DOHH2 (cell line): ENCODE results near the gene IGFBP3.

Experiments
- H3F3A ChIP-seq: fragments of 200-600 bp; sonication (generic), shearing (Covaris generic); 2 replicates; pipeline ENCODE4 v1.6.0; 2016; ENCODE audit warnings: antibody characterized with exemption, mild to moderate bottlenecking; ENCODE audit not compliant: control insufficient read depth, insufficient read depth
- H3K27ac ChIP-seq: fragments of 200-600 bp; sonication (generic); 2 replicates; pipeline ENCODE4 v1.5.1; 2014; ENCODE audit warnings: low read depth, mild to moderate bottlenecking, low read length, moderate library complexity
- H3K27me3 ChIP-seq: fragments of 200-600 bp; sonication (generic); 2 replicates; pipeline ENCODE4 v1.6.1; 2014; ENCODE audit warnings: mild to moderate bottlenecking, low read length, mixed read lengths; ENCODE audit not compliant: control insufficient read depth
- H3K36me3 ChIP-seq: fragments of 200-600 bp; sonication (generic); 2 replicates; pipeline ENCODE4 v1.6.1; 2014; ENCODE audit warnings: mild to moderate bottlenecking, low read length, moderate library complexity, mixed read lengths; ENCODE audit not compliant: control insufficient read depth
- H3K4me1 ChIP-seq: fragments of 200-600 bp; sonication (generic); 2 replicates; pipeline ENCODE4 v1.6.1; 2014; ENCODE audit warnings: mild to moderate bottlenecking, low read length, mixed read lengths; ENCODE audit not compliant: control insufficient read depth
- H3K4me2 ChIP-seq: fragments of 200-600 bp; sonication (generic); 2 replicates; pipeline ENCODE4 v1.6.0; 2014; ENCODE audit warnings: mild to moderate bottlenecking, low read length, moderate library complexity
- H3K4me3 ChIP-seq: fragments of 200-600 bp; sonication (generic); 2 replicates; pipeline ENCODE4 v1.5.1; 2014; ENCODE audit warnings: mild to moderate bottlenecking, low read length, mixed read lengths
- H3K79me2 ChIP-seq: fragments of 200-600 bp; sonication (generic); 2 replicates; pipeline ENCODE4 v1.6.1; 2014; ENCODE audit warnings: mild to moderate bottlenecking, low read length, mixed read lengths; ENCODE audit not compliant: control insufficient read depth
- H3K9me2 ChIP-seq: fragments of 200-600 bp; sonication (generic); replicated peaks from 2 replicates; pipeline ENCODE4 v1.6.1; 2014; ENCODE audit warnings: mild to moderate bottlenecking, low read length, mixed read lengths; ENCODE audit not compliant: control insufficient read depth
- H3K9me3 ChIP-seq: fragments of 200-600 bp; sonication (generic); 2 replicates; pipeline ENCODE4 v1.6.1; 2014; ENCODE audit warnings: antibody characterized with exemption, low read length, mixed read lengths; ENCODE audit not compliant: control insufficient read depth, insufficient read depth
- H4K20me1 ChIP-seq: fragments of 200-600 bp; sonication (generic); 2 replicates; pipeline ENCODE4 v1.6.0; 2014; ENCODE audit warnings: low read depth, mild to moderate bottlenecking, antibody characterized with exemption, low read length, moderate library complexity; ENCODE audit not compliant: control insufficient read depth, insufficient read depth
- EZH2phosphoT487 ChIP-seq: fragments of 200-600 bp; sonication (generic); IDR thresholded peaks from 2 replicates; pipeline ENCODE4 v1.6.1; 2017; ENCODE audit warnings: borderline replicate concordance, mild to moderate bottlenecking, antibody characterized with exemption, low read length, moderate library complexity, mixed read lengths
- TF ChIP-seq, protein P1 (sequence below): fragments of 200-600 bp; sonication (generic); IDR thresholded peaks from one replicate; pipeline ENCODE4 v1.5.1; 2014; ENCODE audit warnings: antibody characterized with exemption, mild to moderate bottlenecking, low read depth, low read length; ENCODE audit not compliant: poor library complexity, severe bottlenecking

The IGFBP3 gene

DNA sequence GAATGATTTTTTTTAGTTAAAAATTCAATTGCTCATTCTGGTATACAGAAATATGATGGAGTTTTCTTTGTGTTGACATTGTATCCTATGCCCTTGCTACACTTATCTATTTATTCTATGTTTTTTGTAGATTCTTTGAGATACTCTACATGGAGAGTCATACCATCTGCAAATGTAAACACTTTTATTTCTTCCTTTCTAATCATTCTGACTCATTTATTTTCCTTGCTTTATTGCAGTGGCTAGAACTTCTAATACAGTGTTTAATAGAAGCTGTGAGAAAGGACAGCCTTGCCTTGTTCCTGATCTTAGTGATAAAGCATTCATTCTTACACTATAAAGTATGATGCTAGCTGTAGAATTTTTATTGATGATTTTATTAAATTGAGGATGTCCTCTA is 9.9 kb upstream of the IGFBP3 start:
- no peaks in the 10 kb centered on the region for H3K4me1 ChIP-seq
- no peak overlapping the region for H3K4me2 ChIP-seq
- no peak overlapping the region for H3K27ac ChIP-seq
- H3K27me3 ChIP-seq: peaks cover 4% of the 10 kb centered on the region
- no peaks in the 10 kb centered on the region for H3K79me2 ChIP-seq
- TF ChIP-seq, protein P1, sequence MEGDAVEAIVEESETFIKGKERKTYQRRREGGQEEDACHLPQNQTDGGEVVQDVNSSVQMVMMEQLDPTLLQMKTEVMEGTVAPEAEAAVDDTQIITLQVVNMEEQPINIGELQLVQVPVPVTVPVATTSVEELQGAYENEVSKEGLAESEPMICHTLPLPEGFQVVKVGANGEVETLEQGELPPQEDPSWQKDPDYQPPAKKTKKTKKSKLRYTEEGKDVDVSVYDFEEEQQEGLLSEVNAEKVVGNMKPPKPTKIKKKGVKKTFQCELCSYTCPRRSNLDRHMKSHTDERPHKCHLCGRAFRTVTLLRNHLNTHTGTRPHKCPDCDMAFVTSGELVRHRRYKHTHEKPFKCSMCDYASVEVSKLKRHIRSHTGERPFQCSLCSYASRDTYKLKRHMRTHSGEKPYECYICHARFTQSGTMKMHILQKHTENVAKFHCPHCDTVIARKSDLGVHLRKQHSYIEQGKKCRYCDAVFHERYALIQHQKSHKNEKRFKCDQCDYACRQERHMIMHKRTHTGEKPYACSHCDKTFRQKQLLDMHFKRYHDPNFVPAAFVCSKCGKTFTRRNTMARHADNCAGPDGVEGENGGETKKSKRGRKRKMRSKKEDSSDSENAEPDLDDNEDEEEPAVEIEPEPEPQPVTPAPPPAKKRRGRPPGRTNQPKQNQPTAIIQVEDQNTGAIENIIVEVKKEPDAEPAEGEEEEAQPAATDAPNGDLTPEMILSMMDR: no peak
- no peak for TF ChIP-seq EZH2phosphoT487
- H3K9me2 ChIP-seq: no peaks in the 10 kb centered on the region
- H3F3A ChIP-seq: no peaks in the 10 kb centered on the region
- no peak overlapping the region for H3K4me3 ChIP-seq
- no peaks in the 10 kb centered on the region for H4K20me1 ChIP-seq
- H3K36me3 ChIP-seq: no peaks in the 10 kb centered on the region
- H3K9me3 ChIP-seq: no peaks in the 10 kb centered on the region

DNA sequence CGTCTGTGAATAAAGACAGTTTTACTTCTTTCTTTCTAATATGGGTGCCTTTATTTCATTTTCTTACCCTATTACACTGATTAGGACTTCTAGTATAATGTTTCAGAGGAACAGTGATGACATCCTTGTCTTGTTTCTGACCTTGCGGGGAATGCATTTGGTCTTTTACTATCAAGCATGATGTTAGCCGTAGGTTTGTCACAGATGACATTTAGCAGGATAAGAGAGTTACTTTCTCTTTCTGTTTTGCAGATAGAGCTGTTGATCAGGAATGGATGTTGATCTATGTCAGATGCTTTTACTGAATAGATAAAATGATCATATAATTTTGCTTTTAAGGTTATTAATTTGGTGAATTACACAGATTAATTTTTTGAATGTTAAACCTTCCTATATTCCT is 6.6 kb upstream of the IGFBP3 start:
- no peak overlapping the region for H3K27ac ChIP-seq

DNA sequence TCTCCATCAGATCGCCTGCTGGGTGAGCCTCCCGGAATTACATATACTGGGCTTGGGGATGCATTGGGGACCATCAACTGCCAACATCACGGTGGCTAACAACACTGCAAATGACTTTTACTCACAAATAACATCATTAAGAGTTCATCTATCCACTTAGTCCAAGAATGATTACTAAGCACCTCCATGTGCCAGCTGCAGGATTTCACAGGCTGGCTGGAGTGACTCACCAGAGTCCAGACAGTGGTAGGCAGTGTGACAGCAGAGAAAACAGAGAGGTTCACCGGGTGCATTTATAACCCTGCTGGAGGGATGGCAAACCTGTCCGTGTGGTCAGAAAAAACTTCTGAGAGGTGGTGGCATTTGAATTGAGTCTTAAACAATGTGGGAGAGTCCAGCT is 3.2 kb upstream of the IGFBP3 start:
- Histone ChIP-seq H3K9me3 (no peaks in the 10 kb centered on the region), H3K4me1 (no peaks in the 10 kb centered on the region), H3K4me3 (no peak overlapping the region), H3K27ac (no peak overlapping the region), H3F3A (no peaks in the 10 kb centered on the region), H3K36me3 (no peaks in the 10 kb centered on the region), H3K27me3 (peaks cover 26% of the 10 kb centered on the region), H3K79me2 (no peaks in the 10 kb centered on the region), H4K20me1 (no peaks in the 10 kb centered on the region), H3K9me2 (no peaks in the 10 kb centered on the region), H3K4me2 (no peak overlapping the region)
- TF ChIP-seq, protein P1: no peak
- TF ChIP-seq EZH2phosphoT487: no peak

More for the DNA sequence above, 6.6 kb upstream of the IGFBP3 start:
- Histone ChIP-seq H3K27me3 (peaks cover 8% of the 10 kb centered on the region), H3K4me3 (no peak overlapping the region), H3K9me3 (no peaks in the 10 kb centered on the region), H3K4me1 (no peaks in the 10 kb centered on the region), H4K20me1 (no peaks in the 10 kb centered on the region), H3K36me3 (no peaks in the 10 kb centered on the region), H3K79me2 (no peaks in the 10 kb centered on the region), H3K9me2 (no peaks in the 10 kb centered on the region), H3K4me2 (no peak overlapping the region), H3F3A (no peaks in the 10 kb centered on the region)
- no peak for TF ChIP-seq EZH2phosphoT487
- TF ChIP-seq, protein P1: no peak

DNA sequence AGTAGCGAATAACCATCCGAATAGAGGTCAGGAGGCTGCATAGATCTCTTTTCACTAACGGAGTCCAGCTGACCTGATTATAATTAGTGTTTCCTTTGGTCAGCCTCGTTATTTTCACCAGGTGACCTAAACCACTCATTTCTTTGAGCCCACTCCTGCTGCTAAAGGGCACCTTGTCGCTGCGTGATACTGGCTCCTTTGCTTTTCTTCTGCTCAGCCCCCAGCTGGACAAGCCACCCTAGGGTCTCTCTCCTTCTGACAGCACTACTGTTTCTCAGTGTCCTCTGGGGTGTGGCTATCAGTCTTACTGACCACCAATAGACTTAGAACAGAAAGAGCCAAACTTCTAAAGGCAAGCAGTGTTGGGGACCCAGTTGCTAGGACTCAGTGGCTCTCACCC is 2.7 kb upstream of the IGFBP3 start:
- Histone ChIP-seq H3F3A (no peaks in the 10 kb centered on the region), H3K4me2 (no peak overlapping the region), H3K4me1 (no peaks in the 10 kb centered on the region), H4K20me1 (no peaks in the 10 kb centered on the region), H3K9me2 (no peaks in the 10 kb centered on the region), H3K9me3 (no peaks in the 10 kb centered on the region), H3K36me3 (no peaks in the 10 kb centered on the region), H3K27me3 (peaks cover 30% of the 10 kb centered on the region), H3K4me3 (no peak overlapping the region), H3K27ac (no peak overlapping the region), H3K79me2 (no peaks in the 10 kb centered on the region)
- TF ChIP-seq, protein P1: no peak
- no peak for TF ChIP-seq EZH2phosphoT487
